GM19099 (cell line): ENCODE results near the gene MXRA7.

Experiments
- POLR2A ChIP-seq: IDR thresholded peaks from 3 replicates; pipeline ENCODE4 v1.6.1; 2011; ENCODE audit warnings: low read depth; ENCODE audit not compliant: insufficient read length; ENCODE audit errors: extremely low read depth

MXRA7 gene

DNA sequence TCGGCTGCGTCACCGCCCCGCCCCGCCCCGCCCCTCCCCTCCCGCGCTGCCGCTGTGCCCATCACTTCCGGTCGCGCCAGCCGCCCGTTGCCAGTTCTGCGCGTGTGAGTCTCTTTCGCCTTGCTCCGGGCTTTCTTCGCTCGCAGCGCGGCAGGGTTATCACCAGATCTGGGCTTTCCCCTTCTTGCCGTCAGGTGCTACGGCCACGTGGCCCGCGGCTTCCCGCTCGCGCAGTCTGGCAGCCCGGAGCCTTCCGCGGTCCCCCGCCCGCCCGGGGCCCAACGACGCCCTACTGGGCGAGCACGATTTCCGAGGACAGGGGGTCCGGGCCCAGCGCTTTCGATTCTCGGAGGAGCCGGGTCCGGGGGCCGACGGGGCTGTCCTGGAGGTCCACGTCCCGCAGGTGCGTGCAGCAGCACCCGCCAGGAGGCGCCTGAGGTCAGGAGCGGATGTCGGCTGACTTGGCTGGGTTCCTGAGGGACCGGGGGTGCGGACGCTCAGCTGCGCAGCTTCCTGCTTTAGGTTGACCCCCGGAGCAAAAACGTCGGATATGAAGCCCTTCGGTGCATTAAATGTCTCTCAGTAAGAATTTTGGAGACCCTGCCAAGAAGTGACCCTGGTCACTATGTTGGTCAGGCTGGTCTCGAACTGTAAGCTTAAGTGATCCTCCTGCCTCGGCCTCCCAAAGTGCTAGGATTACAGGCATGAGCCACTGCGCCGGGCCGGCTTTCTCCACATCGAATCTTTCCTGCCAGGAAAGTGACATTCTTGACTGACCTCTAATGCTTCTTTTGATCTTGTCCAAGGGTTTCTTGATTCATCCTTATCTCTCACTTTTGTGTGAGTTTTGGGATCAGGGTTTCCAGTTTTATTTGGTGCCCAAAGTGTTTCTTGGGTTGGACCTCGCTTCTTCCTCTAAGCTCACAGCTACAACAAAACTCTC lies 16.3 kb upstream of the MXRA7 start, which contains the start of gene METTL23:
TSS of gene METTL23 (plus strand) at position 64 of the 943 bp plus-strand sequence. CDS start 2,872 bp downstream, outside the sequence.
- TF ChIP-seq POLR2A, result peak; percentile 86

DNA sequence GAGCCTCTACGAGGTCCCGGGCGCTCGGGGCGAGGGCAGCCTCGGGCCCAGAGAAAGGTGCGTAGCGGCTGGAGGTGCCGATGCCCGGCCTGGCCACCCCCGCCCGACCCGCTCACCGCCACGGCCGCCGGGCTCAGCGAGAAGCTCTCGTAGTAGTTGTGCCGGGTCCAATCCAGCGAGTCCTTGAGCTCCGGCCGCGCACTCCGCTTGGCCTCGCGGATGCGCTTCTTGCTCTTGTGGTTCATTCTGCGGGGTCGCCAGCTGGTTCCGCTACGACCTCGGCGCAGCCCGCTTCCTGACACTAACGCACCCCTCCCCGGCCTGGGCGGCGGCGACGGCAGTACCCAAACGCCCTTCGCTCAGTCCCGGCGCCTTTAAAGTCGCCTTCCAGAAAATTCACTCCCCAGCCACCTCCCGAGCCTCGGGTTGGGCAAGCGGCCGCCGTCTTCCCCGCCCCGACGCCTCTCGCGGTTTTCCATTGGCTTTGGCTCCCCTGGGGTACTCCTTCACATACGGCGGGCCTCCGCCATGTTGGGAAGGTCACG lies 15.5 kb upstream of the MXRA7 start, which contains the start of gene JMJD6:
TSS of gene JMJD6 (minus strand) at position 376 of the 545 bp plus-strand sequence. CDS start at position 245, 131 bp downstream.
- TF ChIP-seq POLR2A, result peak; percentile 74

DNA sequence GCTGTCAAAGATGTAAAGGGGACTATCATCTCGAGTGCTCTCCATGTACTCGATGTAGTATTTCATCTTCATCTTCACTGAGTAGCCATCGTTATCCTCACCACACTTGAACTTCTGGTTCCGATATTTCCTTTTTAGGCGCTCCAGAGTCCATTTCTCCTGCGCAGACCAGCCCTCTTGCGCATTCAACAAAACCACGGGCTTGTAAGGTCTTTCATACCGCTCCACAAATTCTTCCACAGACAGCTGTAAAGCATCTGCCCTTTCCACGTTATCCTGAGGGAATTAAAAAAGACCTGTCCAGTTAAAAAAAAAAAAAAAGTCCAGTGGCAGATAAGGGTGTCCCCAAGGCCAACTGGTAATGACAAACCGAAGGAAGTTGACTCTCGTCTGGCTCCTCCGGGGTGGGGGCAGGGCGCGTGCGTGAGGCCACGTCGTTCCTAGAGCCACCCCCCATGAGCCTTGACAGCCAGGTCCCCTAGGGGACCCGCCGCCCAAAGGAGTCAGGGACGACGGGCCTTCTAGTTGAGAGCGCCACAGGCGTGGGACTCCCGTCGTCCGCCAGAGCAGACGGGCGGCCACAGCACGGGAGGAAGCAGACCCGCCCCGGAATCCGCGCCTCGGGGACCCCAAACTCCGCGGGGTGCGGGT lies 14.9 kb upstream of the MXRA7 start:
- TF ChIP-seq POLR2A, result no peak

DNA sequence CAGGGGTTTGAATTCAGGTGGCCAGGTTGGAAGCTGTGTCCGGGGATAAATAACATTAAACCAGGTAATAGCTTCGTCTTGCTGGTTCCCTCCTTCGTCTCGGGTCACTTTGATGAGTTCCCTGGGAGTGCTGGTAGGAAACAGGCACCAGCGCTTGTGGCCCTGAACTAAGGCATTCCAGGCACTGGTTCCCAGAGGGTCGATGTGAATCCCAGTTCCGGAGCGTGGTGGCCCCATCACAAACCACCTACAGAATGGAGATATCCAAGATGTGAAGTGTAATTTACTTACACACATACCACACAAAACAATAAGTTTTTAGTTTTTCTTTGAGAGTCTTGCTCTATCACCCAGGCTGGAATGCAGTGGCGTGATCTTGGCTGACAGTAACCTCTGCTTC lies 13.0 kb upstream of the MXRA7 start:
- no peak for TF ChIP-seq POLR2A

DNA sequence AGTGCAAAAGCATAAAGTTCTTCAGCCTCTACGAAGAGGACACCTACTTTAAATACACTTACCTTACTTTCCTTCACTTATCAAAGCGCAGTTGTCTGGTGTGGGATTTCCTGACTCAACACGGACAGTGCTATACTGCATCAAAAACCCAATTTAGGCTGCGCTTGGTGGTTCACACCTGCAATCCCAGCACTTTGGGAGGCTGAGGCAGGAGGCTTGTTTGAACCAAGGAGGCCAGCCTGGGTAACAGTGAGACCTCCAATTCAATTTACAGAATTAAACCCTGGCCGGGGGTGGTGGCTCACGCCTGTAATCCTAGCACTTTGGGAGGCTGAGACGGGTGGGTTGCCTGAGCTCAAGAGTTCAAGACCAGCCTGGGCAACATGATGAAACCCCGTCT lies 11.5 kb upstream of the MXRA7 start:
- TF ChIP-seq POLR2A, result no peak

DNA sequence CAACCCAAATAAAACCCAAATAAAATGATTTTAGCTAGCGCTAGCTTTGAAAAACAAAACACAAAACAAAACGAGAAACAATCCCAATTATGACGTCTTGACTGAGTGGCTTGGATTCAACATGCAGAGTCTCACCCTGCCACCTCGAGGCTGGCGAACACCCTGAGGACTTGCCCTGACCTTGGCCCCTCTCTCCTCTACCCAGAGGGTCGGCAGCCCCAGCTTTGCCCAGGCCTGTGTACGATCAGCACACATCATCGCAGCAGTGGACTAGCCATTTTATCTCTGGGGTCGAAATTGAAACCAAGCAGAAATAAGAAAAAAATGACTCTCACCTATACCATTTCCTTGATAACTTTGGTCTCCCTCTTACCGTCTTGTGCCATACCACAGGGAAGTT lies 10.7 kb upstream of the MXRA7 start:
- no peak for TF ChIP-seq POLR2A

DNA sequence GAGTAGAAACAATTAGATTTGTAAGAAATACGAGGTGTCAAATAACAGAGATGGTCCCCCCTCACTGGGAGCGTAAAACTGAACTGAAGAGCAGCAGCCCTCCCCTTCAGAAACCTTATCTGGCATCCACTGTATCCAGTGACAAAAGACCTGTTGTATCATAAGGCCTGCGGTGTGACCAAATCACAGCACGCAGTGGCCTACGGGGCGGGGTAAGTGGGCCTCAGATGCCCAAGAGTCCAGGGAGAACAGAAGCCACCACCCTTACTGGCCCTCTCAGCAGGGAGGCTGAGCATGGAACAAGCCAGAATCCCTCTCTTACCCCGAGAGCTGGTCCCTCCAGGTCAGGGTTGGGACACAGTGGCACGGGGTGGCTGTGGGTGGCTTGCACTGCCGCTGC lies 10.2 kb upstream of the MXRA7 start:
- no peak for TF ChIP-seq POLR2A

DNA sequence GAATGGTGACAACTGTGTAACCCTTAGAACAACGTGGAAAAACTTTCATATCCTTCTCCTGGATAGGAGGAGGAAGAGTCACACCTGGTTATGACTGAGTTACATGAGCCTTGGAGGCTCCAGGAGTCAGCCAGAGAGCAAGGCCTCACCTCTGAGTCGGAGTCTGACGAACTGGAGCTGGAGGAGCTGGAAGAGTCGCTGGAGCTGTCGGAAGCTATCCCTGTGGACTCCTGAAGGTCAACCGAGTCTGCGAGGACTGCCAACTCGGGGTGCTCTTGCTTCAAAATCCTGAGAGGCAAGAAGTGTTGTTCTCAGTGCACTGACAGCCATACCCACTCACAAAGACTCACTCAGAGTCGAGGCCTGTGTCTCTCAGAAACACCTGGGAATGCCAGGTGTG lies 9.4 kb upstream of the MXRA7 start:
- no peak for TF ChIP-seq POLR2A

DNA sequence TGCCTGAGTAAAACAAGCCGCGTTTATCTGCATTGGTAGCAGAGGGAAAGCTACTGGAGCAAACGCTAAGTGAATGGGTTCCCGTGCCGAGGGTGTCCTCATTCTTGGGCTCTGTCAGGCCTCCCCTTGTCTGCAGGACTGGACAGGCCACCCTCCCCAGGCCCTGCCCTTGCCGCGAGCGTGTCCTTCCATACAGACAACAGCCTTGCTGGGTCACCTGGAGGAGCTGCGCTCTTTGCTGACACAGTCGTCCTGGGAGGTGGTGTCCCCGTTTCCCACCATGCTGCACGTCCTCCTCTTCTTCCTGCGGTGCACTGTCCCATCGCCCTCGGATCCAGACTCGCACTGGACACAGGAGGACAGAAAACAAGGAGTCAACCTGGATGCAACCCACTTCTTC lies 7.8 kb upstream of the MXRA7 start:
- no peak for TF ChIP-seq POLR2A

DNA sequence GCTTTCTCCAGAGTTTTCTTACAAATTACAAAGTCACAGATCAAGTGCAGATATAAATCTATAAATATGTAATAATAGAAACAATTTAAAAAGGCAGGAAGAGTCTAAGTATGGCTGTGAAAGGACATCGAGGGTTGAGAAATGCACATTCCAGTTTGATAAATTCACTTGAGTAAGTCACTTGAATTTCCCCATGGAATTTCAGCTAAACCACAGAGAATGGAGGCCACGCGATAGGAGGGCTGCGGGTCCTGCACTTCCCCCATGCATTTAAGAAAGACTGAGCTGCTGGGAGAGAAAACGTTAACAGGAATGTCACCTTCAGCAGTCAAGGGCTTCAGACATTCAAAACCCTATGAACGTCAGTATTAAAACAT lies 6.1 kb upstream of the MXRA7 start:
- no peak for TF ChIP-seq POLR2A

DNA sequence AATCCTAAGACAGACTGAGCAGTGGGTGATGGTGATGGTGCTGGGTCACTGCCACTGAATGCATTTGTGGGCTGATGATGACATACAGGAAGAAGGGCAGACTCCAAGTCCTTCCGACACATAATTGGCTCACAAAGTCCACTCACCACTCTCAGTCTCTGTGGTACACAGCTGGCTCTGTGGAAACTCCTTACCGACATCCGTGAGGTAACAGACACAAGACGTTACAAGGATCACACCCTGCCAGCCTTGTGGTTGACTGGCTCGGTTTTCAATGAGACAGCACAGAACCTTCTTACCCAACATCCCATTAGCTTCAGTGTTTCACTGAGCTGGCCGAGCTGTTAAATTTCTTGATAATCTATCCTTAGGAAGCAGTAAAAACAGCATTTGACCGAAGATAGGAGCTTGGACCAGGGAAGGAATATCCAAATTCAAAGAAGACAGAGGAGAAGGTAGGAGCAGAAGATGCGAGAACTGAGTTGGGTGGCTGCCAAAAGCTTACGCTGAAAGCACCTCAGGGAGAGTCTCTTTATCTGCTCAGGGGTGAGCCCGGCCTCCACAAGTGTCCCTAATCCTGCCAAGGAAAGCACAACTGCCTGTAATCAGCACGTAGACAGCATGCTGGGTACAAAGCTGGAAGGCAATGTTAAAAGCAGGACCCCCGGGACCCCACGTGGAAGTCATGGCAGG lies 5.5 kb upstream of the MXRA7 start:
- TF ChIP-seq POLR2A, result no peak

DNA sequence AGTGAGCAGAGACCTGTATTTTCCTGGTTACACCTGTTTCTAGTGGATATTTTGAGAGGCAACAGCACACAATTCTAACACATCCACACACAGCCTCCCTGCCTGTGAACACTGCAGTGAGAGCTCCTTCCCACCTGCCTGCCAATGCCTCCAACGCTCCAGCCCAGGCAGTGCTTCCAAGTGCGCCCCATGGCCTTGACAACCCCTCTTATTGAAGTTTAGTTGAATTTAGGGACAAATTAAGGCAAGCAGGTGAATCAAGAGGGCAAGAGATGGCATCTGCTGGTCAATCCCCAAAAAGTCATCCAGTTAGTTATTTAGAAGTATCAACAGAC lies 4.7 kb upstream of the MXRA7 start:
- TF ChIP-seq POLR2A, result no peak

DNA sequence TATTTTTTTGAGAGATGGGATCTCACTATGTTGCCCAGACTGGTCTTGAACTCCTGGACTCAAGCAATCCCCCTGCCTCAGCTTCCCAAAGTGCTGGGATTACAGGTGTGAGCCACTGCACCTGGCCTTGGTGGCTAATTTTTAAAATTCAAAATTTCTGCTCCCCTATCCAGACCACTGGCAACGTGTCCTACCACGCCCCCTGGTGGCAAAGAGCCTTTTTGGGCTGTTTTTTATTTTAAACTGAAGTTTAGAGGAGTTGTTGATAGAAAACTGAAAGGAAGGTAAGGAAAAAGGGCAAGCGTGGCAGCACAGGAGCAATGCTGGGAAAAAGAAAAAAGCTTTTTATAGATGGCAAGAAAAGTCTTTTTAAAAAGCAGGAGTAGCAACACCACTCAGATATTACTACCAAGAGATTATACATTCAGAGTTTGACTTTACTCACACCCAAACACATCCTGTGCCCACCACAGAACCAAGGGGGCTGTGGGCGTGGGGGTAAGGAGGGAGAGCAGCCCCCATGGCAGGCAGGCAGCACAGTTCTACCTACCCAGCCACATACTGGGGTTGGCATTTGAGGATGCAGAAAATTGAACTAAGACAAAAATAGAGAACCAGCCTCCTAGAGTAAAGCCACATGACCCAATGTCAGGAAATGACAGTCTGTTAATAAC lies 4.2 kb upstream of the MXRA7 start:
- no peak for TF ChIP-seq POLR2A

DNA sequence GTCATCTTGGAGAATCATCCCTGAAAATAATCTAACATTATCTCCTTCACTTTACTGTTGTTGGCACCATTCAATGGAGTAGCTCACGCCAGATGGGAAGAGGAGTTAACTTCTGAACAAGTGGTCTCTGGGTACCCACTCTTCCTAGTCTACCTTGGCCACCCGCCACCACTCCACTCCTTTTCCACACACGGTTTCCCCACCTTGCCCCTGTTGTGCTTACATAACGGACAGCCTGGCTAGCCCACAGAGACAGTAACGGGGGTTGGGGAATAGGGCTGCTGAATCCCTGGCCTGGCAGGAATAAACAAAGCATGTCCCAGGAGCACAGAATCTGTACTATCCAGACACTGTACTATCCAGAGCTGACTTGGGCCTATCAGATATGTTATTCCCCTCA lies 3.6 kb upstream of the MXRA7 start:
- no peak for TF ChIP-seq POLR2A

DNA sequence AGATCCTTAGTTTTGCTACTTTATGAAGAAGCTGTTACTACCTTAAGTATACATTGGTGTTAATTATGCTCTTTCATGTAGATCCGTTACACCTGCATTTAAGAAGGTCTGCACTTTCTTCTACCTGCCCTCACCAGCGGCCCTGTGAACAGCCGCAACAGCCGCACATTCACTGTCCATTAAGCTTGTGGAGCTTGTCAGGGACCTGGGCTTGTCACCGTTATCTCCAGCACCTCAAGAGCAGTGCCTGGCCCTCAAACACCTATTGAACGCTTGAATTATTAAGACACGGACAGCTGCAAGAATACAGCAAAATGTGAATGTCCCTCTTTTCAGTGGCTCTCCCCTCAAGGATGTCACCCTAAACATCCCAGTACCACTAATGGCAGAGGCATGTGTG lies 3.0 kb upstream of the MXRA7 start:
- no peak for TF ChIP-seq POLR2A
